ENCODE measurements around the gene DDAH2. TPM values are rescaled to one million over a fixed set of nuclear protein-coding genes. Genes with fewer than 3 reads are reported as not detected.
A peak's percentile ranks its signal among the peaks of the same experiment; 100 is the strongest.

The DDAH2 gene
- total RNA-seq, 1 donor from 2014 or later, result 194 TPM

GRCh38 chr6:31742894-31743293 is 13.8 kb upstream of the DDAH2 start:
- peaks cover 63% of the 10 kb centered on the region for H3K4me1 Mint-ChIP-seq
- no peaks in the 10 kb centered on the region for H3K27me3 Mint-ChIP-seq (ENCODE audit: low read depth)
- no peak for DNase-seq (ENCODE audit: low read depth, low spot score)
- H3K27ac Mint-ChIP-seq (ENCODE audit: unreplicated experiment), result no peak overlapping the region
- H3K36me3 Mint-ChIP-seq (ENCODE audit: low read depth), result peaks cover 16% of the 10 kb centered on the region
- no peak for TF ChIP-seq CTCF (conservative IDR thresholded peaks at IDR 0.05)
- no peaks in the 10 kb centered on the region for H3K9me3 Mint-ChIP-seq
- H3K4me3 Mint-ChIP-seq, result peak overlapping the region; percentile 64

- Mint-ChIP-seq H3K27me3 (ENCODE audit: low read depth) (no peaks in the 10 kb centered on the region), H3K27ac (ENCODE audit: unreplicated experiment) (no peak overlapping the region), H3K4me1 (peaks cover 68% of the 10 kb centered on the region), H3K36me3 (ENCODE audit: low read depth) (peaks cover 11% of the 10 kb centered on the region), H3K9me3 (no peaks in the 10 kb centered on the region), H3K4me3 (peak overlapping the region; percentile 73)
- TF ChIP-seq CTCF (conservative IDR thresholded peaks at IDR 0.05), result no peak
- DNase-seq (ENCODE audit: low read depth, low spot score), result no peak
These were observed 12.7 kb upstream of the DDAH2 start for GRCh38 chr6:31741815-31742214.

GRCh38 chr6:31740397-31741223 is 11.5 kb upstream of the DDAH2 start:
- no peaks in the 10 kb centered on the region for H3K27me3 Mint-ChIP-seq (ENCODE audit: low read depth)
- peaks cover 79% of the 10 kb centered on the region for H3K4me1 Mint-ChIP-seq
- H3K9me3 Mint-ChIP-seq, result no peaks in the 10 kb centered on the region
- peaks cover 11% of the 10 kb centered on the region for H3K36me3 Mint-ChIP-seq (ENCODE audit: low read depth)
- no peak for TF ChIP-seq CTCF (conservative IDR thresholded peaks at IDR 0.05)
- peak overlapping the region; percentile 93 for H3K4me3 Mint-ChIP-seq
- DNase-seq (ENCODE audit: low read depth, low spot score), result no peak
- H3K27ac Mint-ChIP-seq (ENCODE audit: unreplicated experiment), result peak overlapping the region; percentile 99

- peak within 1 kb of the TSS; percentile 99 for H3K27ac Mint-ChIP-seq (ENCODE audit: unreplicated experiment)
These were observed 10.7 kb upstream of the DDAH2 start, which contains the start of gene MSH5 for GRCh38 chr6:31739639-31740396. Gene MSH5, plus strand, starts transcription at chr6:31740005. Its CDS starts 462 bp downstream, at chr6:31740467.

More at GRCh38 chr6:31739639-31740396, 10.7 kb upstream of the DDAH2 start, which contains the start of gene MSH5:
- peak within 1 kb of the TSS; percentile 93 for H3K4me3 Mint-ChIP-seq
- no peaks in the 10 kb centered on the region for H3K9me3 Mint-ChIP-seq
- no peak for TF ChIP-seq CTCF (conservative IDR thresholded peaks at IDR 0.05)
- H3K36me3 Mint-ChIP-seq (ENCODE audit: low read depth), result peaks cover 11% of the 10 kb centered on the region
- peak; percentile 95 for DNase-seq (ENCODE audit: low read depth, low spot score)
- H3K27me3 Mint-ChIP-seq (ENCODE audit: low read depth), result no peaks in the 10 kb centered on the region
- peaks cover 80% of the 10 kb centered on the region for H3K4me1 Mint-ChIP-seq
